NCI-H1694 treated with DMSO at 0.1 percent for 48 hours (cell line): ENCODE measurements around the gene JPH2.

Experiments used
- DNase-seq: peaks from one replicate; lab custom pipeline; 2025; lab: John Stamatoyannopoulos, UW

The JPH2 gene

GRCh38 chr20:44099832-44100231, 87.2 kb downstream of the JPH2 start:
- DNase-seq: no peak

GRCh38 chr20:44098657-44099056, 88.3 kb downstream of the JPH2 start:
- DNase-seq: no peak

GRCh38 chr20:44098256-44098630, 88.7 kb downstream of the JPH2 start:
- no peak for DNase-seq

GRCh38 chr20:44097521-44098255, 89.3 kb downstream of the JPH2 start:
- no peak for DNase-seq

- DNase-seq: no peak
Observed at GRCh38 chr20:44095831-44096230, 91.2 kb downstream of the JPH2 start.

- no peak for DNase-seq
Observed at GRCh38 chr20:44093249-44093582, 93.8 kb downstream of the JPH2 start.

GRCh38 chr20:44092551-44093248, 94.3 kb downstream of the JPH2 start:
- DNase-seq: no peak

- DNase-seq: no peak
Observed at GRCh38 chr20:44091026-44091425, 96.0 kb downstream of the JPH2 start.

GRCh38 chr20:44089987-44090674, 96.9 kb downstream of the JPH2 start:
- no peak for DNase-seq

- DNase-seq: no peak
Observed at GRCh38 chr20:44087857-44088120, 99.2 kb downstream of the JPH2 start.

- DNase-seq: no peak
Observed at GRCh38 chr20:44087051-44087856, 99.7 kb downstream of the JPH2 start.

- DNase-seq: no peak
Observed at GRCh38 chr20:44085616-44086434, 101.2 kb downstream of the JPH2 start.

GRCh38 chr20:44084891-44085290, 102.1 kb downstream of the JPH2 start:
- no peak for DNase-seq

GRCh38 chr20:44084439-44084838, 102.5 kb downstream of the JPH2 start:
- no peak for DNase-seq

GRCh38 chr20:44083220-44083933, 103.6 kb downstream of the JPH2 start:
- no peak for DNase-seq

- DNase-seq: no peak
Observed at GRCh38 chr20:44081888-44082287, 105.1 kb downstream of the JPH2 start.

- DNase-seq: no peak
Observed at GRCh38 chr20:44081476-44081875, 105.5 kb downstream of the JPH2 start.

- peak; percentile 43 for DNase-seq
Observed at GRCh38 chr20:44080646-44081267, 106.2 kb downstream of the JPH2 start.

GRCh38 chr20:44080064-44080463, 106.9 kb downstream of the JPH2 start:
- no peak for DNase-seq

- DNase-seq: no peak
Observed at GRCh38 chr20:44079291-44079690, 107.7 kb downstream of the JPH2 start.

- DNase-seq: no peak
Observed at GRCh38 chr20:44075950-44076232, 111.1 kb downstream of the JPH2 start.
